Smooth muscle cell (in vitro differentiated cells): ENCODE measurements around the gene TOB2. TPM values are rescaled to one million over a fixed set of nuclear protein-coding genes. Genes with fewer than 3 reads are reported as not detected.

Experiments used
- DNase-seq: peaks from one replicate; lab custom pipeline; 2025; ENCODE audit not compliant: unreplicated experiment; lab: John Stamatoyannopoulos, UW
- H2AFZ ChIP-seq: fragments of 200-600 bp; sonication (generic); 2 replicates; pipeline ENCODE4 v1.6.0; 2016; ENCODE audit warnings: antibody characterized with exemption, low read depth, mild to moderate bottlenecking
- H3F3A ChIP-seq: fragments of 200-600 bp; sonication (generic); 2 replicates; pipeline ENCODE4 v1.6.0; 2017; ENCODE audit warnings: antibody characterized with exemption, low read depth
- H3K27ac ChIP-seq: fragments of 200-600 bp; sonication (generic); 2 replicates; pipeline ENCODE4 v1.5.1; 2016; ENCODE audit warnings: low read depth, mild to moderate bottlenecking
- H3K27me3 ChIP-seq: fragments of 200-600 bp; sonication (generic); 2 replicates; pipeline ENCODE4 v1.6.1; 2016; ENCODE audit warnings: low read depth, mild to moderate bottlenecking
- H3K36me3 ChIP-seq: fragments of 200-600 bp; sonication (generic); 2 replicates; pipeline ENCODE4 v1.5.1; 2016; ENCODE audit warnings: low read depth
- H3K4me1 ChIP-seq: fragments of 200-600 bp; sonication (generic); 2 replicates; pipeline ENCODE4 v1.5.1; 2016; ENCODE audit warnings: low read depth
- H3K4me2 ChIP-seq: fragments of 200-600 bp; sonication (generic); 2 replicates; pipeline ENCODE4 v1.6.0; 2016; ENCODE audit warnings: mild to moderate bottlenecking
- H3K4me3 ChIP-seq: fragments of 200-600 bp; sonication (generic); 2 replicates; pipeline ENCODE4 v1.5.1; 2016; ENCODE audit warnings: mild to moderate bottlenecking
- H3K79me2 ChIP-seq: fragments of 200-600 bp; sonication (generic); 2 replicates; pipeline ENCODE4 v1.6.0; 2016; ENCODE audit warnings: low read depth, mild to moderate bottlenecking
- H3K9ac ChIP-seq: fragments of 200-600 bp; sonication (generic); 2 replicates; pipeline ENCODE4 v1.6.0; 2016; ENCODE audit warnings: low read depth
- H3K9me3 ChIP-seq: fragments of 200-600 bp; sonication (generic); replicated peaks from 2 replicates; pipeline ENCODE4 v1.5.1; 2016; ENCODE audit warnings: low read depth
- H4K20me1 ChIP-seq: fragments of 200-600 bp; sonication (generic); 2 replicates; pipeline ENCODE4 v1.6.0; 2016; ENCODE audit warnings: low read depth
- CTCF ChIP-seq: fragments of 200-600 bp; sonication (generic); IDR thresholded peaks from 2 replicates; pipeline ENCODE4 v1.5.1; 2017; ENCODE audit warnings: borderline replicate concordance, mild to moderate bottlenecking, antibody characterized with exemption; ENCODE audit not compliant: insufficient read depth, poor library complexity, severe bottlenecking
- WGBS: methylation state at CpG from one replicate; pipeline ENCODE4 v1.1.7; 2016; ENCODE audit warnings: low lambda C conversion rate; 5-methylcytosine and 5-hydroxymethylcytosine counted together
- polyA plus RNA-seq: library from polyadenylated mRNA; unstranded; fragments of >200 nt; fragmentation: Nextera tagmentation; extraction: Ambion mirVana; gene quantifications from 2 replicates; pipeline ENCODE4 v1.2.1, GENCODE V29; 2016
- total RNA-seq: library from RNA; depleted of rRNA; stranded (reverse); fragments of >200 nt; gene quantifications from 2 replicates; pipeline ENCODE4 v1.2.3, GENCODE V29; 2014

The TOB2 gene
- total and polyA plus RNA-seq, 2 experiments from 2014 or later = 19.7 to 27.0 TPM

GRCh38 chr22:41459431-41459830 is 12.8 kb upstream of the TOB2 start:
- Histone ChIP-seq H3K36me3 (peaks cover 8% of the 10 kb centered on the region), H3K9me3 (no peaks in the 10 kb centered on the region), H3K4me2 (no peak overlapping the region), H3K4me1 (no peaks in the 10 kb centered on the region), H3K27ac (no peak overlapping the region), H3F3A (no peaks in the 10 kb centered on the region), H3K9ac (no peak overlapping the region), H4K20me1 (no peaks in the 10 kb centered on the region), H3K27me3 (no peaks in the 10 kb centered on the region), H3K79me2 (peaks cover 4% of the 10 kb centered on the region), H3K4me3 (no peak overlapping the region), H2AFZ (no peak overlapping the region)
- no peak for TF ChIP-seq CTCF
- no peak for DNase-seq
- WGBS = 95% methylated on average over 1 of the region's 1 CpG

- no peak overlapping the region for H3K4me2 ChIP-seq
- no peaks in the 10 kb centered on the region for H3F3A ChIP-seq
- no peak overlapping the region for H2AFZ ChIP-seq
- no peaks in the 10 kb centered on the region for H3K79me2 ChIP-seq
- WGBS = 97% methylated on average over 7 of the region's 7 CpGs
- peaks cover 3% of the 10 kb centered on the region for H3K36me3 ChIP-seq
- H3K4me1 ChIP-seq = no peaks in the 10 kb centered on the region
- H3K9me3 ChIP-seq = no peaks in the 10 kb centered on the region
- DNase-seq = no peak
- no peak overlapping the region for H3K4me3 ChIP-seq
- no peak overlapping the region for H3K27ac ChIP-seq
- TF ChIP-seq CTCF = no peak
- H4K20me1 ChIP-seq = no peaks in the 10 kb centered on the region
- H3K27me3 ChIP-seq = no peaks in the 10 kb centered on the region
- H3K9ac ChIP-seq = no peak overlapping the region
Observed at GRCh38 chr22:41458161-41458728, 11.6 kb upstream of the TOB2 start.

- H3K4me1 ChIP-seq = peaks cover 4% of the 10 kb centered on the region
- 5% methylated on average over 17 of the region's 28 CpGs for WGBS
- peak overlapping the region; percentile 59 for H2AFZ ChIP-seq
- no peaks in the 10 kb centered on the region for H3K9me3 ChIP-seq
- H3F3A ChIP-seq = peaks cover 5% of the 10 kb centered on the region
- no peak for TF ChIP-seq CTCF
- H3K27ac ChIP-seq = peak overlapping the region; percentile 97
- peak overlapping the region; percentile 94 for H3K9ac ChIP-seq
- no peaks in the 10 kb centered on the region for H3K27me3 ChIP-seq
- no peaks in the 10 kb centered on the region for H3K36me3 ChIP-seq
- H3K4me2 ChIP-seq = peak overlapping the region; percentile 86
- peak overlapping the region; percentile 89 for H3K4me3 ChIP-seq
- peaks cover 28% of the 10 kb centered on the region for H3K79me2 ChIP-seq
- peaks cover 19% of the 10 kb centered on the region for H4K20me1 ChIP-seq
- peak; percentile 83 for DNase-seq
Observed at GRCh38 chr22:41448189-41448808, 1.7 kb upstream of the TOB2 start.
